ENCODE measurements around the gene CROT.

CROT gene

GRCh38 chr7:87347664-87348063, 2.2 kb downstream of the CROT start:
- DNase-seq (ENCODE audit: low spot score): no peak
- in situ Hi-C loops (cut with MboI; ENCODE audit: low pct_unique_long_range_greater_than_20kb, low sequenced_read_pairs, unreplicated experiment): no loop called here
- no peak for TF ChIP-seq CTCF (IDR thresholded peaks at IDR 0.05; ENCODE audit: extremely low read depth, insufficient read depth, missing control alignments)

DNA sequence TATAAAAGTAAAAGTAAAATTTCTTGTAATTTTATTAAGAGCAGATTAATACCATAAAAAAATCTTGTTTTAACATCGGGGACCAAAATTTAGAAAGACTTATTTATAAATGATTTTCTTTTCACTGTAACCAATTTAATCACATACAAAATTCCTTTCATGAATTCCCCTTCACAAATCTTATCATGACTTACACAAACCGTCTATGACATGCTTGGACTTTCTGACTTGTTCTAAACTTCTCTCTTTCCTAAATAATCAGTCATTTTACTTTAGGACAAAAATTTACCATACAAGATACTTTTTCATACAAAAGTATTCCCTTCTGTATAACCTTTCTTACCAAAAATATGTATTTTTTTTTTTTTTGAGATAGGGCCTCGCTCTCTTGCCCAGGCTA, 9.3 kb downstream of the CROT start:
- TF ChIP-seq CTCF (IDR thresholded peaks at IDR 0.05; ENCODE audit: extremely low read depth, insufficient read depth, missing control alignments): no peak
- in situ Hi-C loops (cut with MboI; ENCODE audit: low pct_unique_long_range_greater_than_20kb, low sequenced_read_pairs, unreplicated experiment): no loop called here
- DNase-seq (ENCODE audit: low spot score): no peak

GRCh38 chr7:87356448-87356847, 11.0 kb downstream of the CROT start:
- no peak for DNase-seq (ENCODE audit: low spot score)
- in situ Hi-C loops (cut with MboI; ENCODE audit: low pct_unique_long_range_greater_than_20kb, low sequenced_read_pairs, unreplicated experiment): no loop called here
- no peak for TF ChIP-seq CTCF (IDR thresholded peaks at IDR 0.05; ENCODE audit: extremely low read depth, insufficient read depth, missing control alignments)

DNA sequence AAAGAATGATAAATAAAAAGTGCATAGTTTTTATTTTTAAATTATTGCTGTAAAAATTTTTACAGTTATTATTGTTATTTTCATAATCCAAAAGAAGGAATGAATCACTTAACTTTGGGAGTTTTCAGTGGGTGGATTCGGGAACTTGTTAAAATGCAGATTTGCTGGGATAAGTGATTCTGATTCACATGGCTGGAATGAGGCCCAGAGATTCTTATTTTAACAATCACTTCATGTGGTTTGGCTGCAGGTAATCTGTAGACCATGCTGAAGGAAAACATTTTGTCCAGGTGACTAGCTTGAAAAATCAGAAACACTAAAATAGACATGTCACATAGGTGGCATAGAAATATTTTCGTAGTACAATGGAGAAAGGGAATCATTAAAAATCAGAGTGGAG, 13.9 kb downstream of the CROT start:
- DNase-seq (ENCODE audit: low spot score): no peak
- TF ChIP-seq CTCF (IDR thresholded peaks at IDR 0.05; ENCODE audit: extremely low read depth, insufficient read depth, missing control alignments): no peak
- in situ Hi-C loops (cut with MboI; ENCODE audit: low pct_unique_long_range_greater_than_20kb, low sequenced_read_pairs, unreplicated experiment): no loop called here

DNA sequence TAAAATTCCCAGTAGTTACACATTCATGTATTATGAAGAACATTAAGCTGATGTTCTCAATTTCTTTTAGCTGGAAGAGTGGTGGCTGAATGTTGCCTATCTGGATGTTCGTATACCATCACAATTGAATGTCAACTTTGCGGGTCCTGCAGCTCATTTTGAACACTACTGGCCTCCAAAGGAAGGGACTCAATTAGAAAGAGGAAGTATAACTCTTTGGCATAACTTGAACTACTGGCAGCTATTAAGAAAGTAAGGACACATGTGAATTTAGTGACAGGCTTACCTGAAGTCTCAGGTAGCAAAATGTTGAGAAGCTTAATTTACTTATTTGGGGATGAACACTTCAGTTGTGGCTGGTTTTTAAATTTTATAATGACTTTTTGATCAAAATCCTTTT, 15.9 kb downstream of the CROT start:
- in situ Hi-C loops (cut with MboI; ENCODE audit: low pct_unique_long_range_greater_than_20kb, low sequenced_read_pairs, unreplicated experiment): no loop called here
- no peak for TF ChIP-seq CTCF (IDR thresholded peaks at IDR 0.05; ENCODE audit: extremely low read depth, insufficient read depth, missing control alignments)
- no peak for DNase-seq (ENCODE audit: low spot score)

GRCh38 chr7:87363342-87363741, 17.9 kb downstream of the CROT start:
- DNase-seq (ENCODE audit: low spot score): no peak
- in situ Hi-C loops (cut with MboI; ENCODE audit: low pct_unique_long_range_greater_than_20kb, low sequenced_read_pairs, unreplicated experiment): no loop called here
- no peak for TF ChIP-seq CTCF (IDR thresholded peaks at IDR 0.05; ENCODE audit: extremely low read depth, insufficient read depth, missing control alignments)

DNA sequence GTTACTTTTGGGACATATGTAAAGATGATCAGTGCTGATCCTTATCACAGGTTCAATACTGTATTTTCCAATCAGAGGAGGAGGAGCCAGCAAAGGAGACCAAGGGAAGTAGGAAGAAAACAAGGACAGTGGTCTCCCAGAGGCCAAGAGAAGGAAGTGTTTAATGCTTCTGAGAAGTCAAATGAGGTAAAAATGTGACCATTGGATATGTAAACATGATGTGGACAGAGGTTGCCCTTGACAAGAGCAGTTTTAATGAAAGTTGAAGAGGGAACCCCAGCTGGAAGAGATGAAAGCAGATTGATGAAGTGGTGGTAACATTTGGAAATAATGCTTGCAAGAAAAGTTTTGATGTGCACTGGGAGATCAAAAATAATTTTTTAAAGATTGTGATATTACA, 18.8 kb downstream of the CROT start:
- no peak for DNase-seq (ENCODE audit: low spot score)
- TF ChIP-seq CTCF (IDR thresholded peaks at IDR 0.05; ENCODE audit: extremely low read depth, insufficient read depth, missing control alignments): no peak
- in situ Hi-C loops (cut with MboI; ENCODE audit: low pct_unique_long_range_greater_than_20kb, low sequenced_read_pairs, unreplicated experiment): no loop called here
